ENCODE measurements around the gene GRHPR. TPM values are rescaled to one million over a fixed set of nuclear protein-coding genes. Genes with fewer than 3 reads are reported as not detected.

The GRHPR gene
- total RNA-seq, 1 experiment from 2014 or later = 80.7 TPM

DNA sequence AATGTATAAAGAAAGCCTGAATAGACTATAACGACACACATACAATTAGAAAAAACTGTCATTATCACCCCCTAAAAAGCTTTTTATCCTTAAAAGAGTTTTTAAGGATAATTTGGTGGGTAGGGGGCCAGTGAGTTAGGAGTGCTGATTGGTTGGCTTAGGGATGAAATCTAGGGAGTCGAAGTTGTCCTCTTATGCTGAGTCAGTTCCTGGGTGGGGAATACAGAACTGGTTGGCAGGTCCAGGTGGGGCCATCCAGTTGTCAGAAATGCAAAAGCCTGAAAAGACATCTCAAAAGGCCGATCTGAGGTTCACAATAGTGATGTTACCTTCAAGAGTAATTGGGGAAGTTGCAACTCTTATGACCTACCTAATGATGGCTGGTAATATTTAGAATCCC lies 29.1 kb downstream of the GRHPR start (continued):
- TF ChIP-seq, protein P1, sequence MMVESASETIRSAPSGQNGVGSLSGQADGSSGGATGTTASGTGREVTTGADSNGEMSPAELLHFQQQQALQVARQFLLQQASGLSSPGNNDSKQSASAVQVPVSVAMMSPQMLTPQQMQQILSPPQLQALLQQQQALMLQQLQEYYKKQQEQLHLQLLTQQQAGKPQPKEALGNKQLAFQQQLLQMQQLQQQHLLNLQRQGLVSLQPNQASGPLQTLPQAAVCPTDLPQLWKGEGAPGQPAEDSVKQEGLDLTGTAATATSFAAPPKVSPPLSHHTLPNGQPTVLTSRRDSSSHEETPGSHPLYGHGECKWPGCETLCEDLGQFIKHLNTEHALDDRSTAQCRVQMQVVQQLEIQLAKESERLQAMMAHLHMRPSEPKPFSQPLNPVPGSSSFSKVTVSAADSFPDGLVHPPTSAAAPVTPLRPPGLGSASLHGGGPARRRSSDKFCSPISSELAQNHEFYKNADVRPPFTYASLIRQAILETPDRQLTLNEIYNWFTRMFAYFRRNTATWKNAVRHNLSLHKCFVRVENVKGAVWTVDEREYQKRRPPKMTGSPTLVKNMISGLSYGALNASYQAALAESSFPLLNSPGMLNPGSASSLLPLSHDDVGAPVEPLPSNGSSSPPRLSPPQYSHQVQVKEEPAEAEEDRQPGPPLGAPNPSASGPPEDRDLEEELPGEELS (CRISPR knock-in tag; IDR thresholded peaks at IDR 0.05) = no peak
- TF ChIP-seq ZNF232 (CRISPR knock-in tag; IDR thresholded peaks at IDR 0.05) (no peak), CREB1 (CRISPR knock-in tag; IDR thresholded peaks at IDR 0.05) (no peak), MXD4 (CRISPR knock-in tag; IDR thresholded peaks at IDR 0.05; ENCODE audit: borderline replicate concordance) (no peak), ZBTB43 (CRISPR knock-in tag; IDR thresholded peaks at IDR 0.05) (no peak), PRRX2 (CRISPR knock-in tag; IDR thresholded peaks at IDR 0.05) (no peak), PRDM15 (CRISPR knock-in tag; IDR thresholded peaks at IDR 0.05) (no peak), AR (CRISPR knock-in tag; IDR thresholded peaks at IDR 0.05) (no peak), ATF3 (CRISPR knock-in tag; conservative IDR thresholded peaks at IDR 0.05) (no peak), MLX (CRISPR knock-in tag; IDR thresholded peaks at IDR 0.05) (no peak)
- TF ChIP-seq, protein P2, sequence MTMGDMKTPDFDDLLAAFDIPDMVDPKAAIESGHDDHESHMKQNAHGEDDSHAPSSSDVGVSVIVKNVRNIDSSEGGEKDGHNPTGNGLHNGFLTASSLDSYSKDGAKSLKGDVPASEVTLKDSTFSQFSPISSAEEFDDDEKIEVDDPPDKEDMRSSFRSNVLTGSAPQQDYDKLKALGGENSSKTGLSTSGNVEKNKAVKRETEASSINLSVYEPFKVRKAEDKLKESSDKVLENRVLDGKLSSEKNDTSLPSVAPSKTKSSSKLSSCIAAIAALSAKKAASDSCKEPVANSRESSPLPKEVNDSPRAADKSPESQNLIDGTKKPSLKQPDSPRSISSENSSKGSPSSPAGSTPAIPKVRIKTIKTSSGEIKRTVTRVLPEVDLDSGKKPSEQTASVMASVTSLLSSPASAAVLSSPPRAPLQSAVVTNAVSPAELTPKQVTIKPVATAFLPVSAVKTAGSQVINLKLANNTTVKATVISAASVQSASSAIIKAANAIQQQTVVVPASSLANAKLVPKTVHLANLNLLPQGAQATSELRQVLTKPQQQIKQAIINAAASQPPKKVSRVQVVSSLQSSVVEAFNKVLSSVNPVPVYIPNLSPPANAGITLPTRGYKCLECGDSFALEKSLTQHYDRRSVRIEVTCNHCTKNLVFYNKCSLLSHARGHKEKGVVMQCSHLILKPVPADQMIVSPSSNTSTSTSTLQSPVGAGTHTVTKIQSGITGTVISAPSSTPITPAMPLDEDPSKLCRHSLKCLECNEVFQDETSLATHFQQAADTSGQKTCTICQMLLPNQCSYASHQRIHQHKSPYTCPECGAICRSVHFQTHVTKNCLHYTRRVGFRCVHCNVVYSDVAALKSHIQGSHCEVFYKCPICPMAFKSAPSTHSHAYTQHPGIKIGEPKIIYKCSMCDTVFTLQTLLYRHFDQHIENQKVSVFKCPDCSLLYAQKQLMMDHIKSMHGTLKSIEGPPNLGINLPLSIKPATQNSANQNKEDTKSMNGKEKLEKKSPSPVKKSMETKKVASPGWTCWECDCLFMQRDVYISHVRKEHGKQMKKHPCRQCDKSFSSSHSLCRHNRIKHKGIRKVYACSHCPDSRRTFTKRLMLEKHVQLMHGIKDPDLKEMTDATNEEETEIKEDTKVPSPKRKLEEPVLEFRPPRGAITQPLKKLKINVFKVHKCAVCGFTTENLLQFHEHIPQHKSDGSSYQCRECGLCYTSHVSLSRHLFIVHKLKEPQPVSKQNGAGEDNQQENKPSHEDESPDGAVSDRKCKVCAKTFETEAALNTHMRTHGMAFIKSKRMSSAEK (CRISPR knock-in tag; IDR thresholded peaks at IDR 0.05; ENCODE audit: borderline replicate concordance) = no peak
- TF ChIP-seq, protein P3, sequence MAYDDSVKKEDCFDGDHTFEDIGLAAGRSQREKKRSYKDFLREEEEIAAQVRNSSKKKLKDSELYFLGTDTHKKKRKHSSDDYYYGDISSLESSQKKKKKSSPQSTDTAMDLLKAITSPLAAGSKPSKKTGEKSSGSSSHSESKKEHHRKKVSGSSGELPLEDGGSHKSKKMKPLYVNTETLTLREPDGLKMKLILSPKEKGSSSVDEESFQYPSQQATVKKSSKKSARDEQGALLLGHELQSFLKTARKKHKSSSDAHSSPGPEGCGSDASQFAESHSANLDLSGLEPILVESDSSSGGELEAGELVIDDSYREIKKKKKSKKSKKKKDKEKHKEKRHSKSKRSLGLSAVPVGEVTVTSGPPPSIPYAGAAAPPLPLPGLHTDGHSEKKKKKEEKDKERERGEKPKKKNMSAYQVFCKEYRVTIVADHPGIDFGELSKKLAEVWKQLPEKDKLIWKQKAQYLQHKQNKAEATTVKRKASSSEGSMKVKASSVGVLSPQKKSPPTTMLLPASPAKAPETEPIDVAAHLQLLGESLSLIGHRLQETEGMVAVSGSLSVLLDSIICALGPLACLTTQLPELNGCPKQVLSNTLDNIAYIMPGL (CRISPR knock-in tag; IDR thresholded peaks at IDR 0.05) = no peak

Measured in WTC11 (cell line).